Thyroid gland (tissue), 4 donors: Measurements from ENCODE around the gene SYNPO2. TPM values are rescaled to one million over a fixed set of nuclear protein-coding genes. Genes with fewer than 3 reads are reported as not detected.

Experiments used
- DNase-seq, 2 donors: peaks; one replicate each; pipeline ENCODE4 v3.0.0-alpha.2; 2019
- H3K27ac ChIP-seq, 3 donors: fragments of 200-600 bp; sonication (generic); 1 replicate in 2 of 3; 2 replicates in 1 of 3; pipeline ENCODE4 v1.5.1; 2016 to 2019; ENCODE audit warnings: mild to moderate bottlenecking in 1 of 3, moderate library complexity in 1 of 3
- H3K27me3 ChIP-seq: fragments of 200-600 bp; sonication (generic); one replicate; pipeline ENCODE4 v1.5.1; 2019
- H3K36me3 ChIP-seq, 2 donors: fragments of 200-600 bp; sonication (generic); one replicate each; pipeline ENCODE4 v1.5.1; 2016 to 2019
- H3K4me1 ChIP-seq, 2 donors: fragments of 200-600 bp; sonication (generic); one replicate each; pipeline ENCODE4 v1.5.1; 2017 to 2019
- H3K4me3 ChIP-seq, 3 donors: fragments of 200-600 bp; sonication (generic); replicated peaks in 1 of 3; 1 replicate in 2 of 3; 2 replicates in 1 of 3; pipeline ENCODE4 v1.5.1; 2016; ENCODE audit warnings: mild to moderate bottlenecking in 1 of 3
- H3K9me3 ChIP-seq: fragments of 200-600 bp; sonication (generic); one replicate; pipeline ENCODE4 v1.5.1; 2017
- POLR2A ChIP-seq, 2 donors: fragments of 450-650 bp; IDR thresholded peaks; one replicate each; pipeline ENCODE4 v1.6.1; 2017; ENCODE audit warnings: antibody characterized with exemption in 2 of 2, mild to moderate bottlenecking in 2 of 2, moderate library complexity in 1 of 2
- WGBS, 2 donors: methylation state at CpG; one replicate each; pipeline ENCODE4 v1.1.5; 2017; 5-methylcytosine and 5-hydroxymethylcytosine counted together
- intact Hi-C: fragments of 100-400 bp; cut with DNase I; formaldehyde crosslinking; loops from one replicate; pipeline ENCODE4 v1.15.1; 2023
- total RNA-seq, 4 donors: library from RNA; depleted of rRNA; stranded (reverse); fragments of >200 nt; gene quantifications; one replicate each; pipeline ENCODE4 v1.2.3, GENCODE V29; 2016
- TF ChIP-seq, protein P1 (sequence below), 6 experiments: fragments of 200-600 bp in 3 of 6; fragments of 450-650 bp in 3 of 6; sonication (generic) in 3 of 6; IDR thresholded peaks; one replicate each; pipeline ENCODE4 v1.5.1; 2016 to 2019; ENCODE audit warnings: antibody characterized with exemption in 6 of 6, mild to moderate bottlenecking in 2 of 6, inconsistent platforms in 1 of 6, moderate library complexity in 1 of 6

Gene SYNPO2
- total RNA-seq, 4 donors from 2014 or later: 11.4 to 37.8 (median 23.8) TPM

DNA sequence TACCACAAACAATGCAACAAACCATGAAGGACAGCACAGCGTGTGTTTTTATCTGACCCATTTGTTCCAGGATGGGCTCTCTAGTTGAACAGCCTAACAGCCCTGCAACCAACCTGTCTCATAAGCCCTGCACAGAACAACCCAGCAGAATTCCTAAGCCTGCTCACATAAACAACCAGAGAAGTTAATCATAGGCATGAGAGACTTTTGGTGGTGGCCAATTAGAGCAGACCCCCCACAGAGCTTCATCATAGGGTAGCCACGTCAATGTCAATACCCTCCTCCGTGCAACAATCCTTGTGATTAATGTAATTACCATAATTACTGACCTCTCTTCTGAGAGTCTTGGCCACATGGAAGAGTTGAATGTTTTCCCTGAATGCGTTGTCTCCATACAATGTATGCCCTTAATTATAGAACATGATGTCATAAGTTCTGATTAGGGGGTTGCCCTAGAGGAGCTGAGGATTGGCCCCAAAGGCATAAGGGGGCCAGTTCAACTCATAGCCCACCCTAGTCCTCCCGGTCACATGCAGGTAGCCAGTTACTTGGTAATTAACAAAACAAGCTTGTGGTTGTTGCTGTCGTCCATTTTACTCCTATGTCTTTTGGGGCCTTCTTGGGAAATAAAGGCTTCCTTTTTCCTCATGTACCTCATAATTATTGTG is 92.7 kb downstream of the SYNPO2 start:
- Histone ChIP-seq H3K9me3 (no peaks in the 10 kb centered on the region), H3K4me1 (peaks cover 18 to 20% of the 10 kb centered on the region in 2 donors), H3K36me3 (no peaks in the 10 kb centered on the region), H3K27ac (no peak overlapping the region), H3K4me3 (no peak overlapping the region), H3K27me3 (no peaks in the 10 kb centered on the region)
- 49 to 54% methylated on average over 6 of the region's 6 CpGs for WGBS, 2 donors
- intact Hi-C loops: loop anchor here (10.0 kb wide), 1 partner anchor 313 kb away; no protein-coding TSS in a partner anchor
- DNase-seq: no peak
- TF ChIP-seq, protein P1, sequence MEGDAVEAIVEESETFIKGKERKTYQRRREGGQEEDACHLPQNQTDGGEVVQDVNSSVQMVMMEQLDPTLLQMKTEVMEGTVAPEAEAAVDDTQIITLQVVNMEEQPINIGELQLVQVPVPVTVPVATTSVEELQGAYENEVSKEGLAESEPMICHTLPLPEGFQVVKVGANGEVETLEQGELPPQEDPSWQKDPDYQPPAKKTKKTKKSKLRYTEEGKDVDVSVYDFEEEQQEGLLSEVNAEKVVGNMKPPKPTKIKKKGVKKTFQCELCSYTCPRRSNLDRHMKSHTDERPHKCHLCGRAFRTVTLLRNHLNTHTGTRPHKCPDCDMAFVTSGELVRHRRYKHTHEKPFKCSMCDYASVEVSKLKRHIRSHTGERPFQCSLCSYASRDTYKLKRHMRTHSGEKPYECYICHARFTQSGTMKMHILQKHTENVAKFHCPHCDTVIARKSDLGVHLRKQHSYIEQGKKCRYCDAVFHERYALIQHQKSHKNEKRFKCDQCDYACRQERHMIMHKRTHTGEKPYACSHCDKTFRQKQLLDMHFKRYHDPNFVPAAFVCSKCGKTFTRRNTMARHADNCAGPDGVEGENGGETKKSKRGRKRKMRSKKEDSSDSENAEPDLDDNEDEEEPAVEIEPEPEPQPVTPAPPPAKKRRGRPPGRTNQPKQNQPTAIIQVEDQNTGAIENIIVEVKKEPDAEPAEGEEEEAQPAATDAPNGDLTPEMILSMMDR (IDR thresholded peaks at IDR 0.05): no peak
- no peak for TF ChIP-seq POLR2A (IDR thresholded peaks at IDR 0.05)

DNA sequence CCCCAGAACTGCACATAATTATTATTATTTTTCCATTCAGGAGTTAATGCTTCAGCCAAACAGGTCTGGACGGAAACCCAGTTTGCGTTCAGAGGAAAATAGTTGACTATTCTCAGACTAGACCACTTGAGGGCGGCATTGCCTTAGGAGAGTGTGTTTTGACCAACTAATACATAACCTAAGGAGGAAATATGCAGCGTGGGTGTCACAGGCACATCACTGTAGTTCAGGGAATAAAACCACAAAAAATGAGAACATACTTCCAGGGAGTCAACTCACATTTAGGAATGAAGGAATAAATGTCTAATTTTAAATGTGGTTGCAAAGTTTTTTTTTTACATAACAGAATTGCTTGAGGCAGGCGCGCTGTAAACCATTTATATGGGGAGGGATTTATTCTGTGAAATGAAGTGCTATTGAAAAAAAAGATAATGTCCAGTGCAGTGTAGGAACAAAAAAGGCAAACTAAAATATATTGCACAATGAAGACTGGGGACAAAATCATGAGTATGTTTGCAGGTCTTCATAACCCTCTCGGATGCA is 93.3 kb downstream of the SYNPO2 start:
- intact Hi-C loops: loop anchor here (10.0 kb wide), 1 partner anchor 313 kb away; no protein-coding TSS in a partner anchor
- 36 to 37% methylated on average over 7 of the region's 7 CpGs for WGBS, 2 donors
- Histone ChIP-seq H3K9me3 (no peaks in the 10 kb centered on the region), H3K27ac (peak overlapping the region in 2 of 3 donors; percentile 30 to 69), H3K4me3 (no peak overlapping the region), H3K27me3 (no peaks in the 10 kb centered on the region), H3K4me1 (peaks cover 18 to 20% of the 10 kb centered on the region in 2 donors), H3K36me3 (no peaks in the 10 kb centered on the region)
- DNase-seq: peak; percentile 60 to 74
- TF ChIP-seq, protein P1 (IDR thresholded peaks at IDR 0.05): peak in 5 of 6 experiments; percentile 24 to 87 (median 86)
- no peak for TF ChIP-seq POLR2A (IDR thresholded peaks at IDR 0.05)

DNA sequence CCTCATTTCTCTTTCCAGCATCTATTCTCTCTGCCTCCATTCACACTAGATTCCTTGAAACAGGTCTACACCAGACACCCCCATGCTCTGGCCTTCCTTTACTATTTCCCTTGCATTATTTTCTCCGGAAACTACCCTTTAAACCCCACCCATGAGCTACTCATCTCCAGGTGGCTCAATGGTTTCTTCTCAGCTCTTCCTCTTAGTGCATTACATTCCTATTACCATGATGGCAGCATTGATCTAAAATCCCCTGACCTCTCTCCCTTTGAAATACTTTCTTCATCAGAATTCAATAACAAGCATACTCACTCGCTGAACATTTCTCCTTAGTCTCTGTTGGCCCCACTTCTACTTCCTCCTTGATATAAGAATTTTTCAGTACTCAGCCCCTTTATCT is 94.6 kb downstream of the SYNPO2 start:
- H3K9me3 ChIP-seq: no peaks in the 10 kb centered on the region
- H3K36me3 ChIP-seq: no peaks in the 10 kb centered on the region
- 91 to 96% methylated on average over 2 of the region's 2 CpGs for WGBS, 2 donors
- H3K27me3 ChIP-seq: no peaks in the 10 kb centered on the region
- intact Hi-C loops: loop anchor here (10.0 kb wide), 1 partner anchor 312 kb away; no protein-coding TSS in a partner anchor
- no peak overlapping the region for H3K4me3 ChIP-seq
- no peak for TF ChIP-seq POLR2A (IDR thresholded peaks at IDR 0.05)
- TF ChIP-seq, protein P1 (IDR thresholded peaks at IDR 0.05): no peak
- DNase-seq: no peak
- H3K27ac ChIP-seq: peak overlapping the region in 2 of 3 donors; percentile 50 to 69
- peaks cover 18 to 20% of the 10 kb centered on the region in 2 donors for H3K4me1 ChIP-seq

DNA sequence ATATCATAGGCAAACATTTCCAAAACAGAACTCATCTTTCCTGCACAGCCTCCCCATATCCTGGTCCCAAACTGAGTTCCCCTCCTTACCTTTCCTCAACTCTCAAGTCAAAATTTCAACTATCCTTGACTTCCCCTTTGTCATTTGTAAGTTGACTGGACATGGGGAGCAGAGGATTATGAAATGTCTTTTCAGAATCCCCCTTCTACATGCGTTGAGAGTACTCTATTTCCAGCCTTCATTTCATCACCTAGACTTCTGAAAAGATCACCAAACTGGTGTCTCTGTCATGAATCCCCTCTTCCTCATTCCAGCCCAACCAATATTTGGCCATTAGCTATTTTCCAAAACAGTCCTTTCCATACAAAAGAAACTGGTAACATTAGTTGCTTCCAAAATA is 95.2 kb downstream of the SYNPO2 start:
- Histone ChIP-seq H3K4me1 (peaks cover 21 to 23% of the 10 kb centered on the region in 2 donors), H3K9me3 (no peaks in the 10 kb centered on the region), H3K4me3 (no peak overlapping the region), H3K27me3 (no peaks in the 10 kb centered on the region), H3K27ac (peak overlapping the region in 2 of 3 donors; percentile 37 to 50), H3K36me3 (no peaks in the 10 kb centered on the region)
- TF ChIP-seq, protein P1 (IDR thresholded peaks at IDR 0.05): no peak
- TF ChIP-seq POLR2A (IDR thresholded peaks at IDR 0.05): no peak
- intact Hi-C loops: loop anchor here (10.0 kb wide), 1 partner anchor 311 kb away; no protein-coding TSS in a partner anchor
- DNase-seq: no peak
- WGBS, 2 donors: 87 to 92% methylated on average over 1 of the region's 1 CpG
